Brain pericyte (primary cell): ENCODE data around the gene ITPKB.

ENCODE experiments used
- DNase-seq: peaks from one replicate; pipeline ENCODE4 v3.0.0-alpha.2; 2012; ENCODE audit warnings: low read depth, low spot score

ITPKB gene

GRCh38 chr1:226704169-226704937 lies 34.7 kb downstream of the ITPKB start:
- no peak for DNase-seq

GRCh38 chr1:226702957-226703831 lies 35.9 kb downstream of the ITPKB start:
- no peak for DNase-seq

GRCh38 chr1:226702318-226702956 lies 36.6 kb downstream of the ITPKB start:
- DNase-seq: no peak

GRCh38 chr1:226700861-226701260 lies 38.2 kb downstream of the ITPKB start:
- no peak for DNase-seq

GRCh38 chr1:226699166-226699565 lies 39.9 kb downstream of the ITPKB start:
- DNase-seq: no peak

GRCh38 chr1:226698659-226699058 lies 40.4 kb downstream of the ITPKB start:
- DNase-seq: no peak

GRCh38 chr1:226697929-226698544 lies 41.0 kb downstream of the ITPKB start:
- no peak for DNase-seq

GRCh38 chr1:226697151-226697928 lies 41.7 kb downstream of the ITPKB start:
- no peak for DNase-seq

GRCh38 chr1:226696547-226696946 lies 42.5 kb downstream of the ITPKB start:
- no peak for DNase-seq

- DNase-seq: no peak
Observed at GRCh38 chr1:226695335-226695900, 43.7 kb downstream of the ITPKB start.

- DNase-seq: no peak
Observed at GRCh38 chr1:226692823-226693222, 46.3 kb downstream of the ITPKB start.

GRCh38 chr1:226692051-226692792 lies 46.9 kb downstream of the ITPKB start:
- no peak for DNase-seq

- DNase-seq: no peak
Observed at GRCh38 chr1:226691247-226691646, 47.8 kb downstream of the ITPKB start.

- no peak for DNase-seq
Observed at GRCh38 chr1:226690460-226690982, 48.6 kb downstream of the ITPKB start.

- DNase-seq: no peak
Observed at GRCh38 chr1:226688808-226689207, 50.3 kb downstream of the ITPKB start.

GRCh38 chr1:226688056-226688748 lies 50.9 kb downstream of the ITPKB start:
- DNase-seq: no peak

- DNase-seq: no peak
Observed at GRCh38 chr1:226687426-226687825, 51.7 kb downstream of the ITPKB start.

GRCh38 chr1:226686440-226687425 lies 52.3 kb downstream of the ITPKB start:
- no peak for DNase-seq
